Panc1 (cell line): Measurements from ENCODE around the gene CCNJL. TPM values are rescaled to one million over a fixed set of nuclear protein-coding genes. Genes with fewer than 3 reads are reported as not detected.

Experiments used
- ATAC-seq: fragments of 200-7000 bp; cut with Tn5 transposase; 2 replicates; pipeline ENCODE4 v1.9.1; 2020; ENCODE audit warnings: mild to moderate bottlenecking, moderate library complexity
- BruUV-seq: library from RNA; stranded (reverse); fragments of 400-500 nt; replicated peaks from 2 replicates; lab custom pipeline; 2021; lab: Mats Ljungman, UMichigan
- CTCF ChIA-PET: fragments of 300-600 bp; sonication (Branson Sonifier 250); formaldehyde crosslinking; loops from one replicate; lab custom pipeline; 2022; ENCODE audit warnings: antibody characterized with exemption; lab: Charles Lee
- POLR2A ChIA-PET: fragments of 300-600 bp; sonication (Branson Sonifier 250); formaldehyde crosslinking; loops from one replicate; lab custom pipeline; 2022; ENCODE audit warnings: antibody characterized with exemption; lab: Charles Lee
- DNase-seq: peaks from one replicate; pipeline ENCODE4 v3.0.0-alpha.2; 2010; ENCODE audit warnings: low read depth, low spot score
- H3K27ac ChIP-seq: 2 replicates; pipeline ENCODE4 v1.5.1; 2011; ENCODE audit warnings: mild to moderate bottlenecking, low read length, inconsistent platforms
- H3K27me3 ChIP-seq: fragments of 200-500 bp; sonication (Bioruptor generic); 2 replicates; pipeline ENCODE4 v1.6.0; 2014; ENCODE audit warnings: low read length, inconsistent platforms; ENCODE audit not compliant: control insufficient read depth, insufficient read depth
- H3K36me3 ChIP-seq: fragments of 200-500 bp; sonication (Bioruptor generic); 2 replicates; pipeline ENCODE4 v1.5.1; 2014; ENCODE audit warnings: inconsistent platforms, mild to moderate bottlenecking, low read length, moderate library complexity; ENCODE audit not compliant: control insufficient read depth, insufficient read depth
- H3K4me1 ChIP-seq: 2 replicates; pipeline ENCODE4 v1.5.1; 2011; ENCODE audit warnings: inconsistent platforms, mild to moderate bottlenecking, low read length, moderate library complexity; ENCODE audit not compliant: control insufficient read depth, insufficient read depth
- H3K4me3 ChIP-seq, 2 experiments: 2 replicates each; pipeline ENCODE4 v1.5.1; 2011 to 2012; ENCODE audit warnings: low read depth in 2 of 2, low read length in 2 of 2, mild to moderate bottlenecking in 2 of 2, inconsistent platforms in 1 of 2, moderate library complexity in 1 of 2
- H3K9me3 ChIP-seq: fragments of 200-500 bp; sonication (Bioruptor generic); 2 replicates; pipeline ENCODE4 v1.5.1; 2014; ENCODE audit warnings: low read depth, mild to moderate bottlenecking, inconsistent platforms, low read length, moderate library complexity; ENCODE audit not compliant: control insufficient read depth, insufficient read depth
- POLR2AphosphoS5 ChIP-seq: IDR thresholded peaks from 2 replicates; pipeline ENCODE4 v1.6.1; 2012; ENCODE audit warnings: mild to moderate bottlenecking, low read depth, low read length, moderate library complexity
- SIN3A ChIP-seq: IDR thresholded peaks from 2 replicates; pipeline ENCODE4 v1.6.1; 2012; ENCODE audit warnings: low read depth, mild to moderate bottlenecking, low read length, moderate library complexity, borderline replicate concordance; ENCODE audit not compliant: insufficient read depth
- TCF7L2 ChIP-seq: IDR thresholded peaks from 2 replicates; pipeline ENCODE4 v1.6.1; 2011; ENCODE audit warnings: mild to moderate bottlenecking, low read depth, low read length, inconsistent platforms
- in situ Hi-C: cut with HindIII; loops from 2 replicates; pipeline ENCODE4 v1.10.0; 2016; ENCODE audit warnings: low sequenced_read_pairs, low pct_unique_long_range_greater_than_20kb
- intact Hi-C: fragments of 100-400 bp; cut with micrococcal nuclease; formaldehyde crosslinking; loops from one replicate; pipeline ENCODE4 v1.10.0; 2022; ENCODE audit not compliant: unreplicated experiment
- total RNA-seq: library from RNA; stranded (reverse); gene quantifications from one replicate; pipeline ENCODE4 v1.2.1, GENCODE V29; 2021; ENCODE audit not compliant: unreplicated experiment
- TF ChIP-seq, protein P1 (sequence below), 2 experiments: IDR thresholded peaks; 2 replicates each; pipeline ENCODE4 v1.6.1; 2011 to 2012; ENCODE audit warnings: low read depth in 2 of 2, control low read depth in 1 of 2, low read length in 1 of 2, mild to moderate bottlenecking in 1 of 2, moderate library complexity in 1 of 2; ENCODE audit not compliant: insufficient read depth in 1 of 2
- TF ChIP-seq, protein P2 (sequence below): fragments of 450-650 bp; IDR thresholded peaks from 2 replicates; pipeline ENCODE4 v1.5.1; 2017; ENCODE audit warnings: mild to moderate bottlenecking

CCNJL gene
- total RNA-seq, 1 experiment from 2014 or later = 35.0 TPM

DNA sequence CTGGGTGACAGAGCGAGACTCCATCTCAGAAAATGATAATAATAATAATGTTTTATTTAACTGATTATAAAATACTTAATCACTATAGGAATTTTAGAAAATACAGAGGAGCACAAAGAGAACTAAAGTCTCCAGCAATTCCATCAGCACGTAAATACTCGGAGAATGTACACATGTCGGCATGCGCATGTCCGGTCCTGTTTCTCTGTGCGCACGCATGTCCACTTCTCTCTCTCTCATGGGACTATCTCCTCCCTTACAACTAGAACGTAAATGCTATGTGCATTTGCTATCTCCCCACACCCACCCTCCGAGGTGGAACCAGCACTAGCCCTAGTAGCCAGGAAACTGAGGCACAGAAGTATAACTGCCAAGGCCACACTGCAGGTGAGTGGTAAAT, 19.0 kb downstream of the CCNJL start:
- CTCF ChIA-PET = no interaction called here
- TF ChIP-seq POLR2AphosphoS5 (no peak), SIN3A (no peak), TCF7L2 (no peak)
- TF ChIP-seq, protein P1, sequence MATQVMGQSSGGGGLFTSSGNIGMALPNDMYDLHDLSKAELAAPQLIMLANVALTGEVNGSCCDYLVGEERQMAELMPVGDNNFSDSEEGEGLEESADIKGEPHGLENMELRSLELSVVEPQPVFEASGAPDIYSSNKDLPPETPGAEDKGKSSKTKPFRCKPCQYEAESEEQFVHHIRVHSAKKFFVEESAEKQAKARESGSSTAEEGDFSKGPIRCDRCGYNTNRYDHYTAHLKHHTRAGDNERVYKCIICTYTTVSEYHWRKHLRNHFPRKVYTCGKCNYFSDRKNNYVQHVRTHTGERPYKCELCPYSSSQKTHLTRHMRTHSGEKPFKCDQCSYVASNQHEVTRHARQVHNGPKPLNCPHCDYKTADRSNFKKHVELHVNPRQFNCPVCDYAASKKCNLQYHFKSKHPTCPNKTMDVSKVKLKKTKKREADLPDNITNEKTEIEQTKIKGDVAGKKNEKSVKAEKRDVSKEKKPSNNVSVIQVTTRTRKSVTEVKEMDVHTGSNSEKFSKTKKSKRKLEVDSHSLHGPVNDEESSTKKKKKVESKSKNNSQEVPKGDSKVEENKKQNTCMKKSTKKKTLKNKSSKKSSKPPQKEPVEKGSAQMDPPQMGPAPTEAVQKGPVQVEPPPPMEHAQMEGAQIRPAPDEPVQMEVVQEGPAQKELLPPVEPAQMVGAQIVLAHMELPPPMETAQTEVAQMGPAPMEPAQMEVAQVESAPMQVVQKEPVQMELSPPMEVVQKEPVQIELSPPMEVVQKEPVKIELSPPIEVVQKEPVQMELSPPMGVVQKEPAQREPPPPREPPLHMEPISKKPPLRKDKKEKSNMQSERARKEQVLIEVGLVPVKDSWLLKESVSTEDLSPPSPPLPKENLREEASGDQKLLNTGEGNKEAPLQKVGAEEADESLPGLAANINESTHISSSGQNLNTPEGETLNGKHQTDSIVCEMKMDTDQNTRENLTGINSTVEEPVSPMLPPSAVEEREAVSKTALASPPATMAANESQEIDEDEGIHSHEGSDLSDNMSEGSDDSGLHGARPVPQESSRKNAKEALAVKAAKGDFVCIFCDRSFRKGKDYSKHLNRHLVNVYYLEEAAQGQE (IDR thresholded peaks at IDR 0.05; ENCODE audit: insufficient read depth in 1 of 2, low read depth in 2 of 2, low read length in 1 of 2) = no peak
- TF ChIP-seq, protein P2, sequence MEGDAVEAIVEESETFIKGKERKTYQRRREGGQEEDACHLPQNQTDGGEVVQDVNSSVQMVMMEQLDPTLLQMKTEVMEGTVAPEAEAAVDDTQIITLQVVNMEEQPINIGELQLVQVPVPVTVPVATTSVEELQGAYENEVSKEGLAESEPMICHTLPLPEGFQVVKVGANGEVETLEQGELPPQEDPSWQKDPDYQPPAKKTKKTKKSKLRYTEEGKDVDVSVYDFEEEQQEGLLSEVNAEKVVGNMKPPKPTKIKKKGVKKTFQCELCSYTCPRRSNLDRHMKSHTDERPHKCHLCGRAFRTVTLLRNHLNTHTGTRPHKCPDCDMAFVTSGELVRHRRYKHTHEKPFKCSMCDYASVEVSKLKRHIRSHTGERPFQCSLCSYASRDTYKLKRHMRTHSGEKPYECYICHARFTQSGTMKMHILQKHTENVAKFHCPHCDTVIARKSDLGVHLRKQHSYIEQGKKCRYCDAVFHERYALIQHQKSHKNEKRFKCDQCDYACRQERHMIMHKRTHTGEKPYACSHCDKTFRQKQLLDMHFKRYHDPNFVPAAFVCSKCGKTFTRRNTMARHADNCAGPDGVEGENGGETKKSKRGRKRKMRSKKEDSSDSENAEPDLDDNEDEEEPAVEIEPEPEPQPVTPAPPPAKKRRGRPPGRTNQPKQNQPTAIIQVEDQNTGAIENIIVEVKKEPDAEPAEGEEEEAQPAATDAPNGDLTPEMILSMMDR = no peak
- no peaks in the 10 kb centered on the region for H3K9me3 ChIP-seq
- intact Hi-C loops (no loop called here), in situ Hi-C loops (no loop called here)
- POLR2A ChIA-PET = no interaction called here
- H3K4me3 ChIP-seq = no peak overlapping the region
- H3K27me3 ChIP-seq = no peaks in the 10 kb centered on the region
- H3K27ac ChIP-seq = no peak overlapping the region
- no peak for DNase-seq
- H3K4me1 ChIP-seq = peaks cover 23% of the 10 kb centered on the region
- no peaks in the 10 kb centered on the region for H3K36me3 ChIP-seq
- ATAC-seq = no peak
- no TSS peak for BruUV-seq

DNA sequence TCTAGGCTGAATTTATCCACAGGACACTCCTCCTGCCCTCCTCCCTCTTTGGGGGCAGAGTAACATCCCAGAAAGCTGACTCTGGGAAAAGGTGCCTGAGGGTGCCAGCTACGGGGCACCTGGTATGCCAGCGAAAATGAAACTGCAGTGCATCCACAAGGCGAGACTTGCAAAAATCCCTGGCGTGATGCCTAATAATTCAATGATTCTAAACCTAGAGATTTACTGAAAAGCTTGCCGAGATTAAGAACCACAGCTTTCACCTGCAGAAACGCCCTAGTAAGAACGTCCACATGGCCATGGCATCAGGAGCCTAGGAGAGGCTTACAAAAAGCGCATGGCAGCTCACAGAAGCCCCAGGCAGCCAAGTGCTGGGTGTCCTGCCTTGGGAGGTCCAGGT, 20.9 kb downstream of the CCNJL start:
- no TSS peak for BruUV-seq
- CTCF ChIA-PET = no interaction called here
- H3K36me3 ChIP-seq = no peaks in the 10 kb centered on the region

More for the DNA sequence above, 20.9 kb downstream of the CCNJL start:
- peak overlapping the region; percentile 11 for H3K27ac ChIP-seq
- H3K4me1 ChIP-seq = peaks cover 31% of the 10 kb centered on the region
- intact Hi-C loops (no loop called here), in situ Hi-C loops (no loop called here)
- no peak for DNase-seq
- POLR2A ChIA-PET = no interaction called here
- ATAC-seq = peak; percentile 49; the same call in 1 of the 2 replicates
- H3K27me3 ChIP-seq = no peaks in the 10 kb centered on the region
- H3K4me3 ChIP-seq = peak overlapping the region; percentile 18 to 42; a peak in 3 of 4 replicates
- TF ChIP-seq, protein P1 (IDR thresholded peaks at IDR 0.05; ENCODE audit: insufficient read depth in 1 of 2, low read depth in 2 of 2, low read length in 1 of 2) = no peak
- no peak for TF ChIP-seq SIN3A
- no peak for TF ChIP-seq TCF7L2
- H3K9me3 ChIP-seq = no peaks in the 10 kb centered on the region
